Hair follicular keratinocyte (primary cell): ENCODE measurements around the gene SLC45A3. TPM values are rescaled to one million over a fixed set of nuclear protein-coding genes. Genes with fewer than 3 reads are reported as not detected.

ENCODE experiments used
- total RNA-seq: library from RNA; depleted of rRNA; stranded (reverse); fragments of >200 nt; gene quantifications from 2 replicates; pipeline ENCODE4 v1.2.3, GENCODE V29; 2015

SLC45A3 gene
- 3.0 and 6.3 TPM in 2 replicates for total RNA-seq

GRCh38 chr1:205680073-205680851, at the start of gene SLC45A3:
TSS of gene SLC45A3 (minus strand) at chr1:205680509. CDS start at chr1:205664656, 15,853 bp downstream.

GRCh38 chr1:205631768-205632668, 48.3 kb downstream of the SLC45A3 start, which contains the start of gene ELK4:
TSS of gene ELK4 (minus strand) at chr1:205632011. CDS start at chr1:205623882, 8,129 bp downstream.

Other genes with a start within 250 kb of the SLC45A3 start
- 1.8 and 2.4 TPM in 2 replicates for gene BLACAT1, start 224.5 kb downstream of the SLC45A3 start, total RNA-seq
- gene CDK18, start 175.8 kb downstream of the SLC45A3 start, total RNA-seq = 12.7 and 17.3 TPM in 2 replicates
- 9.3 and 12.1 TPM in 2 replicates for gene ELK4, start 48.5 kb downstream of the SLC45A3 start, total RNA-seq
- gene NUCKS1, start 69.7 kb upstream of the SLC45A3 start, total RNA-seq = 67.5 and 72.4 TPM in 2 replicates
- 20.9 and 25.4 TPM in 2 replicates for gene RAB29, start 95.0 kb upstream of the SLC45A3 start, total RNA-seq
- 16.3 and 16.6 TPM in 2 replicates for gene SLC41A1, start 132.7 kb upstream of the SLC45A3 start, total RNA-seq
- gene PM20D1, start 169.6 kb upstream of the SLC45A3 start, total RNA-seq = not detected in 2 replicates